AML-193 (cell line): ENCODE results near the gene TACC2.
"Not testable (repeated sequence)": the region's sequence is repeated elsewhere in the genome, so short reads cannot be mapped to it uniquely, and the experiment has no call there.

ENCODE experiments used
- DNase-seq, 2 experiments: peaks; one replicate each; lab custom pipeline; 2025; lab: John Stamatoyannopoulos, UW

Gene TACC2

GRCh38 chr10:122023257-122023656 is 34.3 kb downstream of the TACC2 start:
- DNase-seq, result not testable (repeated sequence)

DNA sequence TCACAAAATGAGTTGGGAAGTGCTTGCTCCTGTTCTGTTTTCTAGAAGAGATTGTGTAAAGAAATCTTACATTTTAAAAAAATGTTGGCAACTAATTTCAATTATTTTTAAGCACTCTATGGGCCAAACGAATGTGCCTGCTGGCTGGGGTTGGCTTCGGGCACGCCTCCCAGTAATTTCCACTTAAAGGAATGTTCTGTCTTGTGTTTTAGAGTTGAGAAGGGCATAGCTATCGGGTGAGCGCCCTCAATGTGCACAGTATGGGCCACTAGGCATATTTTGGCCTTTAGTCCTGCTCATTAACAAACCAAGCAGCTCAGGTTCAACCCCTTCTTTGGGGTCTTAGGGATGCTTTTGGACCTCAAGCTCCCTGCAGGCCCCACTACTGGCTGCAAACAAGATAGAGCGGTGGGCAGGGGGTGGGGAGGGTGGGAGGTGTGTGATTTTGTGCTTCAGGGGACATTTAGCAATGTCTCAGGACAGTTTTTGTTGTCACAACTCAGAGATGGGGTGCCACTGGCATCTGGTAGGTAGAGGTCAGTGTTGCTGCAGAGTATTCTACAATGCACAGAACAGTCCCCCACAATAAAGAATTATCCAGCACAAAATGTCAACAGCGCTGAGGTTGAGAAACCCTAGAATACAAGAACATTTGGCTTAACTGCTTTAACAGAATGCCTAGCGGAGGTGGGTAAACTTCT is 40.7 kb downstream of the TACC2 start:
- no peak for DNase-seq

GRCh38 chr10:122030200-122030552 is 41.2 kb downstream of the TACC2 start:
- DNase-seq, result no peak

DNA sequence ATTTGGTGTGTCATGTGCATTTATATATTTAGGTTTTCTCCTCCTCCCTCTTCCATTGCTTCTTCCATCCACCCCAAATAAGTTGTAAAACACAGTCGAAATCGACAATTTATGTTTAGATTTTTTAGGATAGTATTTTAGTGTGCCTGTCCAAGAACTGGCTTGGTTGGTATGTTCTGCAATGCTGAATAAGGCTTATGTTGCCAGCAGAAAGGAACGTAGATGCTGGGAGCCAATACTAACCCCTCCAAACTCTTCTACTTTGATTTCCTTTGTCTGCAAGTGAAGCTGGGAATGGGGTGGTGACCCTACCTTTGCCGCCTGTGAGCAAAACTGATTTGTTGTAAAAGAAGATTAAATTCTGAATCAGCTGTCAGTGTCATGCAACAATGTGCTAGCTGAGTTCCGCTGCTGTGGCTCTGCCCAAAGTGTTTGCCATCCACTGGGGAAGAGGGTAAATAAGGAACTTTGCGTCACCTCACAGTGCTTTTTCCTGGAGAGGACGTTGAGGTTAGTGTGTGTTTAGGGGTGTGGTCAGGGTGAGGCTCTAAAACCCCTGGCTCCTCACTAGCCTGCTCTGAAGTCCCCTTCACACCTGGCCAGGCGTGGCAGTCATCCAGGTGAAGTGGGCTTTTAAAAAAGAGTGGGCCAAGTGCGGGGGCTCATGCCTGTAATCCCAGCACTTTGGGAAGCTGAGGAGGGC is 44.4 kb downstream of the TACC2 start:
- DNase-seq, result no peak

GRCh38 chr10:122034149-122034756 is 45.3 kb downstream of the TACC2 start:
- DNase-seq, result no peak

DNA sequence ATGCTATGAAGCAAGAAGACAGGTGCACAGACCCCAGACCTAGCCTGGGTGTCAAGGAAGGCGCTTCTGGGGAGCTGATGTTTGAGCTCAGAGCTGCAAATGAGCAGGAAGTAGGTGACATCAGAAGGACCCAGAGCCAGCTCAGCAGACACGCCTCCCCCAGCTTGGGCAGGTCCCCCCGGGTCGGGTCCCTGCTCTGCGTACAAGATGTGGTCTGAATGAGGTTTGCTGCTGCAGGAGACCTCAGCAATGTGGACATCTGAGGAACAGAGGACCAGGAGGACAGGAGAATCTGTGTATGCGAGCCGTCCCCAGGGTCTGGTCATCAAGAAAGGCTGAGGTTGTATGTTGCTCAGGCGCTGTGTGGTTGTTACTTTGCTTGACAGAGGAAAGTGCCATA is 51.8 kb downstream of the TACC2 start:
- DNase-seq, result no peak

GRCh38 chr10:122042836-122043235 is 53.9 kb downstream of the TACC2 start:
- DNase-seq, result no peak

DNA sequence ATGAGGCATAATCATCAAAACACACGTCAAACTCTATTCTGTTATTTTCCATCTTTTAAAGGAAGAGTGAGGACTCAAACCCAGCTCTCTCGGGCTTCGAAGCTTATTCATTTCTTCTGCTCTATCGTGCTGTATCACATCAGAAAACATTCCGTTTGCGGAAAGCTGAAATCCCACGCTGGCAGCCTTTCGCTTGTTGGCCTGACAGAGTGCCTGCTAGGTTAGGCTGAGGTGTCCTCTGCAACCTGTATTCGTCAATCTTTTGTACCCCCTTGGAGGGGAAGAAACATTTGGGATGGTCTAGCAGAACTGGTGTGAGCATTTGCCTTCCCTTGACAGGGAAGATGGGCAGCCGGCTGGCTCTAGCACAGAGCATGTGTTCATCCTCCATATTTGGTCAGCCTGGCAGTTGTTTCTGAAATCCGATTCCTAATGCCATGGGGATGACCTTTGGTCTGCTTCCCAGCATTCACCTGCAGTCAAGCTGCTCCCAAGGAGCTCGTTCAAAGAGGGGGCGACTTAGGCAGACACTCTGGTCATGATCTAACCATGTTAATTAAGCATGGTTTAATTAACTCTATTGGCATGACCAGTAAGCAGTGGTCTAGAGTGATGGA is 55.2 kb downstream of the TACC2 start:
- no peak for DNase-seq

DNA sequence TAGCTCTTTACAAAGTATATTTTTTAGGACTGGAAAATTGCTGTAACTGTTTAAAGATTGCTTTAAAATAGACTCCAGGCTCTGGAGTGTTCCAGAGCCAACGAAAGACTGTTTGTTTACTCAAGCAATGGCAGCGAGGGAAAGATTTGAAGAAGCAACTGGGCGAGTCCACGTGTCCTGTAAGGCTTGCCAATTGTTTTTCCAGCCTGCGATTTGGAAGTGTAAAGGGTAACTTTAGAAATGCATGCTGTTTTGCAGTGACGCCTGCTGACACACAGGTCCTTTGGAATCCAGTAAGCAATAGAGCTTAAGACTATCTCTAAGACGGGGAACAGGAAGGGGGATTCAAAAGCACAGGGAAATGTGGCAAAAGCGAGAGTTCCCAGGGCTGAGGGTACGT is 55.8 kb downstream of the TACC2 start:
- DNase-seq, result no peak

- DNase-seq, result no peak
Measured at GRCh38 chr10:122045212-122045611, 56.2 kb downstream of the TACC2 start.

DNA sequence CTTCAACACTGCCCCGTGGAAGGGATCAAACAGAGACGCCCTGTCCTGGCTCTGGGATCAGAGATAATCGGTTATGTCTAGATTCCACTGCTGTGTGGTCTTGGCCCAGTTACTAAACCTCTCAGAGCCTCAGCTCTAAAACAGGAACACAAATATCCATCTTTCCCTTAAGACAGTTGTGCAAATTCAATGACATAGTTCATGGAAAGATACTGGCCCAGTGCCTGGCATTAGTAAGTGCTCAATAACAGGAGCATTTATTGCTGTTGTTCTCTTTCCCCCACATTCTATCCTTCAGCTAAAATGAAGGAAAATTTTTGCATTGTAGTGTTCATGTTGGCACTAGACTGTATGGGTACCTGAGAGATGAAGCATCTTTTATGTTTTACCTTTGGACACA is 58.6 kb downstream of the TACC2 start:
- DNase-seq, result no peak

DNA sequence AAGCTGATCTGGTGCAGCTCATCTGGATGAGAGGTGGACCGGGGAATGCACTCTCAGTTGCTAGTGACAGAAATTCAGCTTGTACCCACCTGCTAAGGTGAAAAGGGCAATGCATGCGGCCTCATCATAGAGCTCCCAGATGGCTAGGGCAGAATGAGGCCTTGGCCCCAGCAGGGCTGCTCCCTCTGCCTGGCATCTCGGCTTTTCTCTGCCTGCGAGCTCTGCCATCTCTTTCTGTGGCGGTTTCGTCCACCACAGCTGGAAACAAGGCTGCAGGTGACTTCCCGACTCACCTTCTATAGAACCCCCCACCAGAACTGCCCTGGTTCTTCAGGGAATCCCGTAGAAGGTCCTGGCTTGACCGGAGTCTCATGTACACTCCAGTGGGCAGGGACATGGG is 60.1 kb downstream of the TACC2 start:
- DNase-seq, result no peak

DNA sequence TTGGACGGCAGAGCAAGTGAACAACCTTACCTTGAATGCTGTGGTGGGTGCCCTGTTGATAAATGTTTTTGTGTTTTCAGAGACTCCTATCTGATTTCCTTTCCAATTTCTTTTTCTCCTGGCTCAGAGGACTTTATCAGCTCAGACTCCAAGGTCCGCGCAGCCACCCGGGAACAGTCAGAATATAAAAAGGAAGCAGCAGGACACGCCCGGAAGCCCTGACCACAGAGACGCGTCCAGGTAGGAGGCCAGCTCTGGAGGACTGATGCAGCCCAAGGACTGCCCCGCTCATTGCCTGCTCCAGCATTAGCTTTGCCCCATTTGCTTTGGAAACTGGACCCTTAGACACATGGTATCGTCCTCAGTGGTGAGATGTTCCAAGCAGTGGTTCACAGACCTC is 61.3 kb downstream of the TACC2 start:
- DNase-seq, result no peak

- no peak for DNase-seq
Measured at GRCh38 chr10:122050811-122051210, 61.8 kb downstream of the TACC2 start.

DNA sequence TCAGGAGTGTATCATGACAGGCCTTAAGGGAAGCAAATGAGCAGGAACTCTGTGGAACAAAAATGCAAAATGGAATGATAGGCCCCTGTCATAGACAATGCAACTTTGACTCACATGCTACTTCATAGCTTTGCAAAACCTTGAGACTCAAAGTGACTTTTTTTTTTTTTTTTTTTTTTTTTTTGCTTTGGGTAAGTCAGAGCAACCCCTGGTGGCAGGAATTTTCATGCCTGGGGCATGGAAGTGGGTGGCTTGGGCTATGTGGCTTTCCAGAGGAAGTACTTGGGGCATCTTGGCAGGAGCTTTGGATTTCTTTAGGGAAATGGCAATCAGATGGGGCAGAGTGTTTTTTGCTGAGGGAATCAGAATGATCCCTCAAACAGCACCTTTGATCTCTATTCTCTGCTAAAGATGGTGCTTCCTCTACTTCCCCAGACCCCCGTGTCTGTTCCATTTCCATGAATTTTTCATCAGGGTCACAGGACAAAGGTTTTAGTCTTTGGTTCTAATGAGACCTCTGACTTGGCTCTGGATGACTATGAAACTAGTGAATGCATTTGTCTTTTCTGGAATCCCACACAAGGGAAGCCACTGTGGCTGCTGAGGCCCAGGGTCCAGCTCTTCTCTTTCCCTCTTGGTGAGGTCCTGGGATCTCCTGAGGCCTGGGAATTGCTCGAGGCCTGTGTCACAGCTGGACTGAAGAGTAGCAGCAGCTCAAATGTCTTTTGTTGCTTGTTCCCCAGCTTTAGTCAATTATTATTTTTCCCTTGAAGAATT is 62.8 kb downstream of the TACC2 start:
- no peak for DNase-seq

GRCh38 chr10:122052701-122053100 is 63.7 kb downstream of the TACC2 start:
- no peak for DNase-seq

GRCh38 chr10:122053314-122053713 is 64.4 kb downstream of the TACC2 start:
- no peak for DNase-seq

DNA sequence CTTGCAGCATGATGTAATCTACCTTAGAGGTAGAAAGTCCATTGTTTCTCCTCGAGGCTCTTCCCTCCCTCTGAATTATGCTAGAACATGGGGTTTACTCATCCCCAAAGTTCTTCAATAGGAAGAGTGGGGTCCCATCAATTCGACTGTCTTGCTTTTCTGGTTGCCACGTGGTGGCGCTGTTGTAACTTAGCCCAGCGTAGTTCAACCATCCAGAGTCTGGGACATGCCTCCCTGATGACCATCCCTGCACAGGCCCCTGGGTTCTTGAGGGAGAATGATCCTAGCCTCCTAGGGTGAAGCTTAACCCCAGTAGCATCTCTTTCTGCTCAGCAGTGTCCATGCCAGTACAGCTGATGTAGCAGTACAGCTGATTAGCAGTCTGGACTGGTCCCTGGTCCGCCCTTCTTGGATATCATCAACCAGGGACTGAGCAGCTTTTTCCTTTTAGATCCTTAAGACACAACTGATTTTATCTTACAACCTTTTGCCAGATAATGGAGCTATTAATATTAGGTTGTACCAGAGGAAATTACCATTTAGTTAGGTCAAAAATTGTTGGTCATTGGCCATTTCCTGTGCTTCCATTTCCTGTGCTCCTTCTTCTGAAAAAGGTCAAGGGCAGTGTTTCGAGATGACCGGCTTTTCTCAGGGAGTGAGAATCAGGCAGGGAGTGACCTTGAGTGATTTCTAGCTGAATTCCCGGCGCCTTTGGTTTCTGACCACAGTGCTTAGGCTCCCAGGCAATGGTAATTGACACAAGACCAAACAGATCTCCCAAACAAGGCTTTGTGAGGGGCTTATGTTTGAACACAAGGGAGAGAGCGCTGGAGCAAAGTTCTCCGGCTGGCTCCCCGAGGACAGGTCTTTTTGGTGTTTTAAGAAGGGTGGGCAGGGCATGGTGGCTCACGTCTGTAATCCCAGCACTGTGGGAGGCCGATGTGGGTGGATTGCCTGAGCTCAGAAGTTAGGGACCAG is 65.4 kb downstream of the TACC2 start:
- DNase-seq, result no peak

DNA sequence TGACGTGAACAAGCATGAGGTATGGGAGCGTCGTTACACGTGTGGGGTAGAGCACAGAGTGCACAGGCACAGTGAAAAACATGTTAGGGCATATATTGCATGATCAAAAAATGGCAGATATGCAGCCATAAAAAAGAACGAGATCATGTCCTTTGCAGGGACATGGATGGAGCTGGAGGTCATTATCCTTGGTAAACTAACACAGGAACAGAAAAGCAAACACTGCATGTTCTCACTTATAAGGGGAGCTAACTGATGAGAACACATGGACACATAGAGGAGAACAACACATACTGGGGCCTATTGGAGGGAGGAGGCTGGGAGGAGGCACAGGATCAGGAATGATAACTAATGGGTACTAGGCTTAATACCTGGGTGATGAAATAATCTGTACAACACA is 66.3 kb downstream of the TACC2 start:
- DNase-seq, result no peak

GRCh38 chr10:122056431-122057094 is 67.6 kb downstream of the TACC2 start:
- DNase-seq, result no peak
